Epidermal melanocyte (primary cell): ENCODE data around the gene TIMM44.
"Not testable (repeated sequence)": the region's sequence is repeated elsewhere in the genome, so short reads cannot be mapped to it uniquely, and the experiment has no call there.

Experiments used
- DNase-seq: peaks from one replicate; pipeline ENCODE4 v3.0.0; 2011; ENCODE audit warnings: low spot score; ENCODE audit not compliant: insufficient read length

Gene TIMM44

GRCh38 chr19:7977021-7977722 is 33.7 kb upstream of the TIMM44 start:
- DNase-seq = no peak

- no peak for DNase-seq
Observed at GRCh38 chr19:7976461-7976860, 33.0 kb upstream of the TIMM44 start.

GRCh38 chr19:7975037-7975436 is 31.6 kb upstream of the TIMM44 start:
- DNase-seq = no peak

GRCh38 chr19:7973883-7974282 is 30.4 kb upstream of the TIMM44 start:
- DNase-seq = no peak

- no peak for DNase-seq
Observed at GRCh38 chr19:7971553-7972520, 28.4 kb upstream of the TIMM44 start.

GRCh38 chr19:7970716-7971448 is 27.4 kb upstream of the TIMM44 start:
- no peak for DNase-seq

- DNase-seq = no peak
Observed at GRCh38 chr19:7969555-7969939, 26.1 kb upstream of the TIMM44 start.

GRCh38 chr19:7968796-7969554 is 25.5 kb upstream of the TIMM44 start:
- DNase-seq = no peak

- no peak for DNase-seq
Observed at GRCh38 chr19:7968008-7968795, 24.7 kb upstream of the TIMM44 start.

GRCh38 chr19:7965921-7966665 is 22.6 kb upstream of the TIMM44 start:
- DNase-seq = no peak

- DNase-seq = no peak
Observed at GRCh38 chr19:7965259-7965841, 21.9 kb upstream of the TIMM44 start.

GRCh38 chr19:7963566-7963965 is 20.1 kb upstream of the TIMM44 start:
- DNase-seq = no peak

GRCh38 chr19:7962644-7963268 is 19.3 kb upstream of the TIMM44 start:
- DNase-seq = no peak

- DNase-seq = no peak
Observed at GRCh38 chr19:7961920-7962626, 18.6 kb upstream of the TIMM44 start.

- DNase-seq = not testable (repeated sequence)
Observed at GRCh38 chr19:7961082-7961481, 17.6 kb upstream of the TIMM44 start.

- no peak for DNase-seq
Observed at GRCh38 chr19:7959211-7959610, 15.7 kb upstream of the TIMM44 start.

- DNase-seq = no peak
Observed at GRCh38 chr19:7955696-7956095, 12.2 kb upstream of the TIMM44 start.

GRCh38 chr19:7953576-7953975 is 10.1 kb upstream of the TIMM44 start:
- DNase-seq = no peak
